GM18520 (cell line): ENCODE measurements around the gene SPATS2.
"Not testable (repeated sequence)": the region's sequence is repeated elsewhere in the genome, so short reads cannot be mapped to it uniquely, and the experiment has no call there.

Source experiments
- ATAC-seq: cut with Tn5 transposase; IDR thresholded peaks from one replicate; pipeline ENCODE4 v1.9.1; 2021; ENCODE audit not compliant: unreplicated experiment

SPATS2 gene

DNA sequence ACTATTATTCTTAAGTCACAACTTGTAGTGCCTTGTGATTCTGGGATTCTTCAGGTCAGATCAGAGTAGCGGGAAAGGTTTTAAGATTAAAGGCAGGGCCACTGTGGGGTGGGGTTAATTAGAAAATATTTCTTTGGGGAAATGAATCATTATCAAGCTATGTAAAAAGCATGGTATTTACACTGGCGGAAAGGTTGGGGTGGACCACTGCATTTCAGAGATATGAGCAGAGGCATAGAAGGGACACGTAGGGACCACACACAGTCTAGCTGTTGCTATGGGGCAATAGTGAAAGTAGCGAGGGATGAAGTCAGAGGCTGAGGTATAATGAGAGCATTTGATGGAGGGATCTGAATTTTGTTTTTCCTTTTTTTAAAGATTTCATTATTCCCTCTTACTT, 139.9 kb downstream of the SPATS2 start:
- ATAC-seq, result no peak

DNA sequence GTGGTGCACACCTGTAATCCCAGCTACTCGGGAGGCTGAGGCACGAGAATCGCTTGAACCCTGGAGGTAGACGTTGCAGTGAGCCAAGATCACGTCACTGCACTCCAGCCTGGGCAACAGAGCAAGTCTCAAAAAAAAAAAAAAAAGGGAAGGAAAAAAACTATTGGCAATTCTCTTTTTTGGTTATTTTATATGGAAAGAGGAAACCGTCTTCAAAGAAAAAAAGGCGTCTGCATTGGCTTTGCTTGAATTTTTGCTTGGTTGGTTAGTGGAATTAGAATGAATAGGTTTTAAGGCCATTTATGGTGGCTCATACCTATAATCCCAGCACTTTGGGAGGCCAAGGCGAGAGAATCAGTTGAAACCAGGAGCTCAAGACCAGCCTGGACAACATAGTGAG, 142.4 kb downstream of the SPATS2 start:
- not testable (repeated sequence) for ATAC-seq

DNA sequence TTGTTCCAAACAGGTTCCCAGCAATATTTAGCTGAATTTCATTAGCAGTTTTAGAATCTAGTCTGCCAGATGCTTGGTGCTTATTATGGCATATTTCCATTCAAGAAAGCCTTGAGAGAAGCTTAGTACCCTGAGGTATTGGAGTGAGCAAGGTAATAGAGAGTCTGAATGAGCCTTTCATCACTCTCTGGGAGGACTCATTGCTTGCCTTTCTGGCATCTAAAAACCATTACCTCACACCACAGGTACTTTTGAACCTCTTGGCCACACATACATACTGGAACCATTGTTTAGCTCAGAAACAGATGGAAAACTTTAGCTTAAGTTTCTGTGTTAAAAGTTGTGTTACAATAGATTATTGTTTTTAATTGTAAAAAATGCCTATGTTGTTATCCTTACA, 144.1 kb downstream of the SPATS2 start:
- ATAC-seq, result no peak

DNA sequence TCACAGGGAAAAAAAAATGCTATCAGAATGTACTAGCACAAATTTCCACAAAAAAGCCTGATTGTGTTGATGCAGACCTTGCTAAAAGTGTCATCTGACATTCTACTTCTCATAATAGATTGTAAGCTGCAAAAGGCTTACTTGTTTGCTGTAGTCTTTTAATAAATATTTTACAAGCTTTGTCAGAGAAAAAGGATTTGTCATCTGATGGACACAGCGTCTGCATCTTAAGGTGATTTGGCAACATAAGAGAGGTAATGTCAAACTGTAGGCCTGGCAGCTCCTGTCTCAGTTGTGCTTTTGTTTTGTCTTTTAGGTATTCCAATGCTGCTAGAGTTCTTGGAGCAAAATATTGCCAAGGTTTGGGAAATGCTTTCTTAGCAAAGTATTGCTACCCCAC, 145.3 kb downstream of the SPATS2 start:
- ATAC-seq, result no peak

DNA sequence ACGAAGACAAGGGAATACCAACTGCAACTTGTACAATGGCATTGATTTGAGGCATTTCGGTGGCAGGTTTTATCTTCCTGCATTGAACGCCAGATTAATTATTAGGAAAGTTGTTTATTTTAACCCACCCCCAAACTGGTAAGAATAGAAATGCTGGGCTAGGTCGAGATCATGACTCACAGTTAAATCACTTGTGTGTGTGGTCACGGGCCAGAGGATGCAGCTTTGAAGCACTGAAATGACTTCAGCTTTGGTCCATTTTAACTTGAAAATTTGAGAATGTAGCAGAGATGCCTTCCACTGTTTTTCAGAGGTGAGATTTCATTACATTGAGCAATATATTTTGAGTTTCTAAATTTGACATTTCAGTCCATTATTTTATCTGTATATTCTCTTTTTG, 148.0 kb downstream of the SPATS2 start:
- no peak for ATAC-seq

DNA sequence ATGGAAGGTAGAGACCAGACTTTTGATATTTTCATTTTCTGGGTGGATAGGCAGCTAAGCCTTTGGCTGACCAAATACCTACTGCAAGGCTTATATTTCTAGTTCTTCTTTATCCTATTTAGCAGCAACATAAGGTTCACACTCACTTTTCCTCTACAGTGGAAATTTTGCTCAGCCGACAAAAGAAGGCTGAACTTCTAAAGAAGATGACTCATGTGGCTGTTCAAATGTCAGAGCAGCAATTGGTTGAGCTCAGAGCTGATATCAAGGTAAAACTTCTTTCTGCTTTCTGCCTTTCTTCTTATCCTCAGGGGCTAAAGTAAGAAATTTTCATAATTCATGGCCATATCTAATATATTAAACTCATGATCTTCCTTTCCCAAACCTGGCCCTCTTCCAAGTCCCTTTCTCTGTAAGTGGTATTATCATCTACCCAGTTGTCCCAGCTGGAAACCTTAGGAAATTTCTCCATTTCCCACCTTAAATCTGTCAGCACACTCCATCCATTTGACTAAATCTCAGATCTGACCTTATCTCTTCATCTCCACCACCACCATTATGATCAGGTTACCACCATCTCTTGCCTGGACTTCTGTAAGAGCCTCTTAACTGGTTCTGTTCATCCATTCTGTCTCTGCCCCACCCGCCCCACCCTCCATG, 151.8 kb downstream of the SPATS2 start:
- no peak for ATAC-seq

DNA sequence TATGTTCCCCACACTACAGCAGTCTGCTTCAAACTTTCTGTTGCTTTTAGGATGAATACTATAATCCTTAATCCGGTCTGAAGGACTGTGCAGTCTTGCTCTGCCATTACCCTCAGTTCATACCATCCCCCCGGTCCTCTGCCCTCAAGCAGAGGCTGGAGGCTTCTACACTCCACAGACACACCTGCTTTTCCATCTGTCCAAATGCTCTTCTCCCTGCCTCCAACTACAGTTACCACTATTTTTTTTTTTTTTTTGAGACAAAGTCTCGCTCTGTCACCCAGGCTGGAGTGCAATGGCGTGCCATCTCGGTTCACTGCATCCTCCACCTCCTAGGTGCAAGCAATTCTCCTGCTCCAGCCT, 152.3 kb downstream of the SPATS2 start:
- ATAC-seq, result no peak

DNA sequence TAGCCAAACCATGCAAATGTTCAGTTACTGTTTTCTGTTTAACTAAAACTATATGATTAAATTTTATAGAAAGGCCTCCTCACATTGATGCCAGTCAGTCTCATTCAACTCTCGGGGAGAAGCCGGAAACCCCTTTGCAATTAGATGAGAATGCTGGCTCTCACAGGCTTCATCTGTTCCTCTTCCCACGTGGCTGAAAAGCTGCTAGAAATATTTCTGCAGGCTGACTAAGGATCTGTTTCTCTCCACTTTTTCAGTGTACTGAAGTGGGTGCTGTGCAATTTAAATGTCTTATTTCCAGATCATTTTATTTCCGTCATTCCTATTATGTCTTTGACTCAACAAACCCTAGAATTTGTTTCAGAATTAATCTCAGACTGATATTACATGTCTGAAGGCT, 154.1 kb downstream of the SPATS2 start:
- no peak for ATAC-seq

DNA sequence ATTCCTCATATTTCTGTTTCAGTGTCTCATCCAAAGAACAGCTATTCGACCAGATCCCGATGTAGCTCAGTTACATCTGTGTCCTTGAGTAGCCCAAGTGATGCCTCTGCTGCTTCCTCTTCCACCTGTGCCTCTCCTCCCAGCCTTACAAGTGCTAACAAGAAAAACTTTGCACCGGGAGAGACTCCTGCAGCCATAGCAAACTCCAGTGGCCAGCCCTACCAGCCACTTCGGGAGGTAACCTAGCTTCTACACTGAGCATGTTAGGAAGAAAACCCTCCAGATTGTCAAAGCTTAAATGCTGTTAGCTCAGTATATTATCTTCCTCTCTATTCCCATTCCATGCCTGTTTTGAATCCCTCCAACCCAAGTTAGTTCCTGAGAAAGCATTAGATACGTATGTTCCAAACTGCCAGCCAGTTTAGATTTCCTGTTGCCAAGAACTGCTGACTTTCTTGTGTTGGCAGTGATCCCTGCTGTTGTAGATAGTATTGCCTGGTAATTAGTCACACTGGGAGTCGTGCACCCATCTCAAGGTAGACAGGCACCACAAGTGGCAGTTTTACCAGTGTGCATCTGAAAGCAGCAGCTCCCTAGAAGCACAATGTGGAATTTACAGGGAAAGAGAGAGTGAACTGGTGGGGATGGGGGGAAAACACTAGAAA, 157.5 kb downstream of the SPATS2 start:
- ATAC-seq, result no peak

DNA sequence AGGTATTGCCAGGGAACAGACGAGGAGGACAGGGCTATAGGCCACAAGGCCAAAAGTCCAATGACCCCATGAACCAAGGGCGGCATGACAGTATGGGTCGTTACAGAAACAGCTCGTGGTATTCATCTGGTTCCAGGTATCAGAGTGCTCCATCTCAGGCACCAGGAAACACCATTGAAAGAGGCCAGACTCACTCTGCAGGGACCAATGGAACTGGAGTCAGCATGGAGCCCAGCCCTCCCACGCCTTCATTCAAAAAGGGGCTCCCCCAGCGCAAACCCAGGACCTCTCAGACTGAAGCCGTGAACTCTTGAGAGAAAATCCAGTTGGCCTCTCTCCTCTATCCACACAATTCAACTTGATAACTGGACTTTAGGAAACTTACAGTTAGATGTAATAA, 158.7 kb downstream of the SPATS2 start:
- no peak for ATAC-seq

DNA sequence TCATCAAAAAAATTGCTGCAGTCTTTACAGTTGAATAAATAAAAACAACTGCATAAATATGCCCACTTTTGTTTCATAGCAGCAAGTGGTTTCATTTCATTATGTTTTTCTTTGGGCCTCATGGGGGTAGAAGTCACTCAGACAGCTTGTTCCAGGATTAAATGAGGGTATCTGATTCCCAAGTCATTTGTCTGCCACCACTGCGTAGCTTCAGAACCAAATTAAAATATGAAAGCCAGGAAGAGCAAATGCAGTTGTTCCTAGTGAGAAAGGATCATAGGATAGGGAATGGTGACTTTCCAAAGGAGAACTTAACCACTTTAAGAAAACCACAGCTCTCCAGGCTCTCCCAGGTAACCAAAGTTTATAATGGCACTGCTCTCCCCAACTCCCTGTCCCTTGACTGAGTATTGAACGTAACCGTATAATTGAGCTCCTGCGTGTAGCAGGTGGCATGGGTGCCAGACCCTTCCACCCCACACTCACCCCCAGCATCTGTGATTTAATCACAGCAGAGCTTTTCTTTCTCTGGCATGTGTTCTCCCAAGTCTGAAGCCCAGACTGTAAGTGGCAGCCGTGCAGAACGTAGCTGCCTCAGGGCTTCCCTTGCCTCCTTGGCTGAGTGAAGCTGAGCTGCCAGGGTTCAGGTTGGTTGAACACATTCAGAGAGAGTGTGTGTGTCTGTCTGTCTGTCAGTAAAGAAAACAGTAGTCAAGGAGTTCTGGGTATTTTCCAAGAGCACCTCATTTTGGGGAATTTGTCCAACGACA, 160.3 kb downstream of the SPATS2 start:
- ATAC-seq, result no peak

DNA sequence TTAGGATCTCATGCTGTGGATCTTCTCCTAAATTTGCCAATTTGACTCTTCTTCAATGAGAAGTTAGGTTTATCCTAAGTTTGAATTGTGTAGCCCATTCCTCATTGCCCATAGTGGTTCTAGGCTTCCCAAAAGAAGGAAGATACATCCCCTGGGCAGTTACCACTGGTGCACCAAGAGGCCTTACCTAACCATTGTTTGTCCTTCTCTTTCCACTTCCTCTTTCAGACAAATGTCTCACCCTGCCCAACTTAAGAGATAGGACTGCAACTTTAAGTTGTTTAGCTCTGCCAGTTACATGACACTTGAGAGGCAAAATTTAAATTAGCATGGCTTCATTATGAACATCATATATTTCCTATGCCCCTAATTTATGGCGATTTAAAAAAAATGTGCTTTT, 162.2 kb downstream of the SPATS2 start:
- no peak for ATAC-seq

DNA sequence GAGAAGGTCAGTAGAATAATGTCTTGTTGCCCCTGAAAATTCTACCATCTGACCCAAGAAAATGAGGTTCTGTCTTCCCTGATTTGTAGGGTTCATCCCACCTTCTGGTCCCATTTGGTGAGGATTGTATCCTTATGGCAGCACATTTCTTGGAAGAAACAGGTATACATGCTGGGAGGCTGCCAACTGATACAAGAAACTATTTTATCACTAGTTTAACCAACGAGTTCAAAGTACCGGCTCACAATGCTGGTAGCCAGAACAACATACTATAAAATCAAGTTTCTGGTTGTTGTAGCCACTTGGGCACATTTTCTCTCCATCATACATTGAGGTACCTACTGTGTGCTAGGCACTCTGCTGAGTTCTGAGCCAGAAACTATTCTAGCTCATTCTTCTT, 164.5 kb downstream of the SPATS2 start:
- no peak for ATAC-seq

DNA sequence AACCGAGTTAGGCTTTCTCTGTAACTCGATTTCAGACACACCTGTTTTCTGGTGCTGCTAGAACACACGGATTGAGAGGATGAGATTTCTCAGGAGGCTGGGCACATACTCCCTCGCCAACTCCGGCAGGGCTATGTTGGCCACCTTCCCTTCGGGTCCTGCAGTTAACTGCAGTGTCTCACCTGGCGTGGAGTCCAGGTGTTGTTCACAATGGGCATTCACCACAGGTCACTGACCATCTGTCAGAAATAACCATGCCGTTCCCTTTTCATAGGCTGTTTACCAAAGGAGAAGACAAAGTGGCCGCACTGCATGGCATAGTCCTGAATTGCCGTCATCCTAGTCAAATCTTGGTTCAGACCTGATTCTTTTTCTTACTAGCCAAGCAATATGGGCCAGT, 166.1 kb downstream of the SPATS2 start:
- no peak for ATAC-seq

DNA sequence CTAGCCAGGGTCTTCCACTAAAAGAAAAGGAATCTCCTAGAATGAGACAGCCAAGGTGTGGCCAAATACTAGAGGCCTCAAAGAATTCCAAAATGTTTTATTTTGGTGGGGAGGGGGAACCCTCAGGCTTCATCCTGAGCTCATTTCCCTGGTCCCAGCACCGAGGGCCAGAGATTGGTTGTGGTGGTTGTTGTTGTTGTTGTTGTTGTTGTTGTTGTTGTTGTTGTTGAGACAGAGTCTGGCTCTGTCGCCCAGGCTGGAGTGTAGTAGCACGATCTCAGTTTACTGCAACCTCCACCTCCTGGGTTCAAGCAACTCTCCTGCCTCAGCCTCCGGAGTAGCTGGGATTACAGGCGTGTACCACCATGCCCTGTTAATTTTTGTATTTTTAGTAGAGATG, 166.9 kb downstream of the SPATS2 start:
- not testable (repeated sequence) for ATAC-seq

DNA sequence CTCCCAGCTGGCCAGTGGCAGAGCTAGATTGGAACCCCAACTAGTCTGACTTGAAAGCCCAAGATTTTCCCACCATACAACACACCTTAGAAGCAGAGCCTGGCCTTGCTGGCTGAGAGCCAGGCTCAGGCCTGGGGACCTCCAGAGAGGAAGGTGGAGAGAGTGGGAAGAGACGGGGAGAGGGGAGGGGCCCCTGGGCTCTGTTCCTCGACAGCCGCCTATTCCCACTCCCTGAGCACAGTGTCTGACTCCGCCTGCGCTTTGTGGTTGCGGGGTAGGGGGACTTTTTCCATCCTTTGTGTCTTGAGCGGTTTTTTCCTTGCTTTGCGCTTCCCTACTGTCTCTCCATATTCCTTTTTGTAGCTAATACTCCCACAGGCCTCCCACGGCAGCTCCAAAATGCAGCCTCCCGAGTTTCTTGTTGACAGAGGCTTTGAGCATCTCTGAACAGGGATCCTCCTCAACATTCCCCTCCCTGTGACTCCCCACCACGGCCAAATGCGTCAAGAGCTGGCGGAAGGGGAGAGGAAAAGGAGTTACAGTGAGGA, 167.5 kb downstream of the SPATS2 start:
- ATAC-seq, result no peak

DNA sequence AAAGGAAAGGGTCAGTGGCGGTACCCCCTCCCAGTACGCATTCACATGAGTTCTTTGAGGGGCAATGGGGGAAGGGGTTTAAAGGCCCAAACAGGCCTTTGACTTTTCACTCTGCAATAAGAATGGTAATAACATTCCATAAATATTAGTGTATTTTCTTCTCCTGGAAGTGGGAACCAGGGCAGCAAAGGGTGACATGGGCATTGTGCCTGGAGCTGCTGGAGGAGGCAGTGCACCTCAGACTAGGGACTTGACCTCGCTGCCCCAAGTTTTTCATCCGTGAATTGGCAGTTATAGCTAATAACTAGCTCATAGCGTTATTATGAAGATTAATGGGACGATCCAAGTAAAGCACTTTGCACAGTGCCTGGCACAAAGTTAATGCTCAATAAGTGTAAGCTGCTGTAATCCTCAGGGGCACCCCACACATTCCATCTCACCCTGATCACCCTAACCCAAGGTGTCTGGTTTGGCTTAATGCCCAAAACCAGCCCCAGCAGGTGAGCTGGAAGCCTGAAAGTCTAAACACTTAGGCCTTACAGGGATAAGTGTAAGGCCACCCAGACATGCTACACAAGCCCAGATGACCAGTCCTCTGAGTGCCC, 168.8 kb downstream of the SPATS2 start:
- ATAC-seq, result no peak

DNA sequence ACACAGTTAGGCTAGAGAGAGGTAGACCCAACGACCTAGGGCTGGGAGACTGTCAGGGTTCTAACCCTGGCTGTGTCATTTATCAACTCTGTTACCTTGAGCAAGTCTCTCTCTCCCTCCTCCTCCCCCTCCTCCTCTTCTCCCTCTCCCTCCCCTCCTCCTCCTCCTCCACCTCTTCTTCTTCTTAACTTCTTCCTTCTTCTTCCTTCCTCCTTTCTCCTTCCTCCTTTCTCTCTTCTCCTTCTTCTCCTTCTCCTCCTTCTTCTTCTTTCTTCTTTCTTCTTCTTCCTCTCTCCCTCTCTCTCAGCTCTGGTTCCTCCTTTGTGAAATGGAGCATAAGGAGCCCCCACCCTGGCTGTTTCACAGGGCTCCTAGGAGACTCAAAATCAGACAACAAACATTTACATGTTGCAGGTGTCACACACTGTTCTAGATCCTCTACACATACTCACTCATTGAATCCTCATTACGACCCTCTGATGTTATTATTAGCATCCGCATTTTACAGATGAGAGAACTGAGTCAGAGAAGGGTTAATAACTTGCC, 169.3 kb downstream of the SPATS2 start:
- no peak for ATAC-seq

DNA sequence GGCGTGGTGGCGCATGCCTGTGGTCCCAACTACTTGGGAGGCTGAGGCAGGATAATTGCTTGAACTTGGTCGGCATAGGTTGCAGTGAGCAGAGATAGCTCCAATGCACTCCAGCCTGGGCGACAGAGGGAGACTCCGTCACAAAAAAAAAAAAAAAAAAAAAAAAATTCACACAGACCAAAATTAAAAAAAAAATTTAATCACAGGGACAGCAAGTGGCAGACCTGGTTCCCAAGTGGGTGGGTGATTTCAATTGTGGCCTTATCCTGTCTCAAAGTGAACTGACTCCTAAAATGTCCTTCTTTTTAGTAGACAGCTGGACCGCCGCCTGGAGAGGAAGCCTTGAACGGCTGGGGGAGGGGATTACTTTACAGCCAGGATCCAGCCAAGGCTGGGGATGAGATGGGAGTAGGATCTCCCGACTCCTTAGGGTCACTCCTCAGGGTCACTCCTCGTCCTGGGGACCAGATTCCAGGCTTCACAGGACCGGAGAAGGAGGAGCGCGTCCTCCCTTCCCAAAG, 170.0 kb downstream of the SPATS2 start:
- no peak for ATAC-seq

DNA sequence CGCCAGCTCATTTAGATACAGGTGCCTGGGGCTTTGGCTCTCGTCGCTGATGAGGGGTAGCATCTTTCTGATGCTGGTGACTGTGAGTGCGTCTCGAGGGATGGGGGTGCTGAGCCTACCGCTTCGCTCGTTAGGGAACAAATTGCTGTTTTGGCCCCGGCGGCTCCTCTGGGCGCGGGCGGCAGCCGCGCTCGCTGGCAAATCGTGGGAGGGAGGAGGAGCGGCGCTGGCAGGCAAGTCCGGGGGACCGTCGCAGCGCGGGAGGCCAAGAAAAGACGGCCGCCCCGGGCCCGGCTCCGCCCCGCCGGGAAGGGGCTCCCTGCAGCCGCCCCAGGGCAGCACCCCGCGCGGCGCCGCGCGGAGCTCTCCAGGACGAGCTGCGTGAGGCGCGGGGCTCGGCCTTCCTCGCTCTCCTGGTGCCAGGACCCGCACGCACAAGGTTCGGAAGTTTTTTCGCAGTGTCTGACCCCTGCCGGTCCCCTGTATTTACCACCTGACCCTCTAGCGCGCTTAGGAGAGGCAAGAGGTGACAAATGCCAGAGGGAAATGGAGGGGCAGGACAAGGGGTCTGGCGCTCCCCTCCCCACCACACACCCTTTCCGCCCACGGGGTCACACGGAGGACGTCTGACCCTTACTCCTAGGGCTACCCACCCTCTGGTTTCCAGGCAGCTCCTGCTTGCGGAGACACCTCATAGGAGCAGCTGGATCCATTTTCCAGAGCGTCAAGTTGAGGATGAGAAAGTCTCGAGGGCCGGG, 170.7 kb downstream of the SPATS2 start:
- no peak for ATAC-seq
